Inferior parietal cortex (tissue), 1 donor: Measurements from ENCODE around the gene EFCAB12.
A peak's percentile ranks its signal among the peaks of the same experiment; 100 is the strongest.
"Not testable (repeated sequence)": the region's sequence is repeated elsewhere in the genome, so short reads cannot be mapped to it uniquely, and the experiment has no call there.

Experiments used
- DNase-seq: peaks from one replicate; pipeline ENCODE4 v3.0.0-alpha.2; 2016; ENCODE audit errors: extremely low spot score

Gene EFCAB12

GRCh38 chr3:129421236-129421883, 7.1 kb downstream of the EFCAB12 start:
- no peak for DNase-seq

GRCh38 chr3:129419476-129419875, 9.0 kb downstream of the EFCAB12 start:
- no peak for DNase-seq

- DNase-seq: no peak
These were observed 10.1 kb downstream of the EFCAB12 start for GRCh38 chr3:129418041-129418973.

- no peak for DNase-seq
These were observed 11.1 kb downstream of the EFCAB12 start for GRCh38 chr3:129417326-129417725.

GRCh38 chr3:129416415-129416814, 12.0 kb downstream of the EFCAB12 start:
- DNase-seq: no peak

GRCh38 chr3:129415830-129416229, 12.6 kb downstream of the EFCAB12 start:
- DNase-seq: no peak

- no peak for DNase-seq
These were observed 13.1 kb downstream of the EFCAB12 start for GRCh38 chr3:129415378-129415777.

- no peak for DNase-seq
These were observed 14.5 kb downstream of the EFCAB12 start for GRCh38 chr3:129413687-129414506.

GRCh38 chr3:129413238-129413637, 15.2 kb downstream of the EFCAB12 start:
- DNase-seq: not testable (repeated sequence)

- DNase-seq: no peak
These were observed 15.8 kb downstream of the EFCAB12 start for GRCh38 chr3:129412542-129413198.

GRCh38 chr3:129410971-129411370, 17.5 kb downstream of the EFCAB12 start:
- DNase-seq: no peak

- no peak for DNase-seq
These were observed 18.9 kb downstream of the EFCAB12 start for GRCh38 chr3:129409541-129409940.

- no peak for DNase-seq
These were observed 23.8 kb downstream of the EFCAB12 start for GRCh38 chr3:129404610-129405009.

- DNase-seq: no peak
These were observed 24.3 kb downstream of the EFCAB12 start for GRCh38 chr3:129404130-129404529.

- no peak for DNase-seq
These were observed 25.0 kb downstream of the EFCAB12 start for GRCh38 chr3:129403450-129403849.

- DNase-seq: no peak
These were observed 25.8 kb downstream of the EFCAB12 start for GRCh38 chr3:129402616-129403015.

- no peak for DNase-seq
These were observed 26.2 kb downstream of the EFCAB12 start for GRCh38 chr3:129402210-129402609.

- no peak for DNase-seq
These were observed 28.5 kb downstream of the EFCAB12 start for GRCh38 chr3:129399895-129400357.

GRCh38 chr3:129399145-129399894, 29.1 kb downstream of the EFCAB12 start:
- peak; percentile 99 for DNase-seq

- DNase-seq: no peak
These were observed 29.7 kb downstream of the EFCAB12 start for GRCh38 chr3:129398803-129399144.
